Measurements from ENCODE around the gene QRFP.

Gene QRFP

DNA sequence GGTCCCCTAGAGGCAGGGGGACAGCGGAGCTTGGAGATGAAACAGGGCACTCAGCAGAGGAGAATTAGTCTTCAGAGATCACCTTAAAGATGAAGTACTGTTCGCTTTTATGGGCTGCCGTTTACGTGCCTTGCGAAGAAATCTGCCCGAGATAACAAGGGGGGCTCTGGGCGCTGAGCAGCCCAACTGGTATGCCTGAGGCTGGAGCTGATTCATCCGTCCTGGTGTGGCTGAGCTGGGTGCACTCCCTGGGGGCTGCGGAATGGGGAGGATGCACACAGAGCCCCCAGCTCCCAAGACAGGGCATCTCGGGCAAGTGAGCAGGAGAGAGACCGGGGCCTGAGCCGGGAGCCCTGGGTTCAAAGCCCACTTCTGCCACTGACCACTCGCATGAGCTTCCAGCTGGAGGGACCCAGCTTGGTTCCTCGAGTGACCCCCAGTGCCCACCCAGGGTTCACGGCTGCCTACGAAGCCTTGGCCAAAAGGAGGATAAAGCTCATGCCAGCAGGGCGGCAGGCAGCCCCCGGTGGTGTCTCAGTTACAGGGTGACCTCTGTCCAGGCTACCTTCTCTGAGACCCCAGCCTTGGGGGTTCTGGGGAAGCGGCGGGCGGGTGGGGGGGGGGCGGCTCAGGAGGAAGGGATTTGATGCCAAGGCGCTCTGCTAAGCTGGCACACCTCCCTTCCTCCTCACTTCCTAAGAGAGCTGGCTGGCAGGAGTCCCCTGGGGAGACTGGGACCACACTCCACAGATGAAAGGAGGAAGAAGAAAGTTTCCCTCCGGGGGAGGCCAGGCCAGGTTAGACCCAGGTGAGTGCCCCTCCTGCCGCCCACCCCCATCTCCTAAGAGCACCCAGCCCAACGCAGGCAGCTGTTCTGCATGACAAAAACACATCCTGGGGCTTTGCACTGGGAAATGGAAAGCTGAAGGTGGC lies 36.8 kb upstream of the QRFP start:
- no peak for DNase-seq

DNA sequence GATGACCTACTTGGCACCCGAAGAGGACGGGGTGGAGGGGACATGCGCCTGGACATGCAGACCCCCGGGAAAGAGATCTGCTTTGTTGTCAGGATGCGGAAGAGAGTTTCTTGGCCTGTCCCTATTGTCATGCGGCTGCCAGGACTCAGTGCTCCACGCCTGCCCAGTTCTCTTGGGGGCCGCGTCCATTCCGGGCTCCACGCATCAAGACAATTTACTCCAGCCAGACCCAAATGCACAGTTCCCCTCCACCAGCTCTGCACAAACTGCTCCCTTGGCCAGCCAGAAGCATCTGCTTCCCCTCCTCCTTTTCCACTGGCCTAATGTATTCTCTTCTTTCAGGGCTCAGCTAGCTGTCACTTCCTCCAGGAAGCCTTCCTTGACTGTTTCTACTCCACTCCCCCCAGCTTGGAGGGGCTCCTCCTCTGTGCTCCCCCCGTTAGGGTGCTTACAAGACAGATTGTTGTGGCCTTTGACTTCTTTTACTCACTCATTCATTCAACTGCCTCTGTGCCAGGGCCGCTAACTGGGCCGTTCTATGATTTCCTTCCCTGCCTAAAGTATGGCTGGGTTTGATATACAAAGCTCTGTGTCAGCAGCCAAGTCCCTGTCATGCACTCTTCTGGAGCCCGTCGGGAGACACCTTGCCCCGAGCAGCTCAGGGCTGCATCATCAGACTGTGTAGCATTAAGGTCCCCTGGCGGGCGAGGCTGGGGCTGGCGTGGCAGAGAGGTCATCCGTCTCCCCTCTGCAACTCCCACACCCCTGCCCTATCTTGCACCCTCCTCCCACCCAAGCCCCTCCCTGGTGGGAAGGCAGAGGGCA lies 35.9 kb upstream of the QRFP start:
- no peak for DNase-seq

DNA sequence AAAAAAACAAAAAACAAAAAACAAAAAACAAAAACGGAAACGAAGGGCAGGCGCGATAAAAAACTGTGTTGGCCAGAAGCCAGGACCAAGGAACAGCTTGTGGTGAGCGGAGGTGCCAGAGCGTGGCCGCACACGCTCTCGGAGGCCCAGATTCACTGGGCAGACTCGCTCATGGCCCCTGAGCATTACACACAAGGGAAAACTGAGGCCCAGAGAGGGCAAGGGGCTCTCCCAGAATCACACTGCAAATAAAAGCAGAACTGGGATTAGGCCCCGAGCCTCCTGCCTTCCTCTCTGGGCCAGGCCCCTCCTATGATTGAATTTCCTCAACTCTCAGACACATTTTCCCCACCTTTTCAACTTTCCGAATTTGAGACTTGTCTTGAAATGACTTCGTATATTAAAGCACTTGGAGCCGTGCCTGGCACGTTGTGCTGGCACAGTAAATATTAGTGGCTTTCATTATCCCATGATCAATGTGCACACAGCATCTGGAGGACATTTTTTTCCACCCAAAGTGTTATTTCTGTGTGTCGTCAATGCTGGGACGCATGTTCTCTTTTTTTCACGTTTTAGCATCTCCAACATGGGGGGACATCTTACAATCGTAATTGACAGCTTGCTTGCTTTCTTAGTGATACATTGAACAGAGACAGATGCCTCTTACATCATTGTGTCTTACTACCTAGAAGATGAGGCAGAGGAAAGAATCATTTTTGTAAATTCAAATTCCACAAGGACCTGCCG lies 35.1 kb upstream of the QRFP start:
- no peak for DNase-seq

DNA sequence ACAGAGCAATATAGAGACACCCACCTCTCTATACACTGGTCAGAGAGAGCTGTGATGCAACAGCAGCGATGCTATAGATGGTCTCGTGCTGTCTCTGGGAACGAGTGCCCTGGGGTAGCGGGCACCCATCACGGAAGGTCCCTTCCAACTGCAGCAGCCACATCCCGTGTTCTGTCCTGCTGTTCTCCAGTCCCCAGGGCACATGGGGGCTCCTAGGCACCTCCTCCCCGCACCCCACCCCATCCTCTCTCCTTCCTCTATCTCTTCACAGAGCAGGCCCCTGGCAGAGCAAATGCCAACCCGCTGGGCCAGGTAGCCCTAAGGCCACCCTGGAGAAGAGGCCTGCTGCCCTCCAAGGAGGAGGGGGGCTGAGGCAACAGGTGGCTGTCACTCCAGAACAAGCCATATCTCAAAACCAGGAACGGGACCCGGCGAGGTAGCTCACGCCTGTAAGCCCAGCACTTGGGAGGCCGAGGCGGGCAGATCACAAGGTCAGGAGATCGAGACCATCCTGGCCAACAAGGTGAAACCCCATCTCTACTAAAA lies 34.3 kb upstream of the QRFP start:
- DNase-seq: no peak

DNA sequence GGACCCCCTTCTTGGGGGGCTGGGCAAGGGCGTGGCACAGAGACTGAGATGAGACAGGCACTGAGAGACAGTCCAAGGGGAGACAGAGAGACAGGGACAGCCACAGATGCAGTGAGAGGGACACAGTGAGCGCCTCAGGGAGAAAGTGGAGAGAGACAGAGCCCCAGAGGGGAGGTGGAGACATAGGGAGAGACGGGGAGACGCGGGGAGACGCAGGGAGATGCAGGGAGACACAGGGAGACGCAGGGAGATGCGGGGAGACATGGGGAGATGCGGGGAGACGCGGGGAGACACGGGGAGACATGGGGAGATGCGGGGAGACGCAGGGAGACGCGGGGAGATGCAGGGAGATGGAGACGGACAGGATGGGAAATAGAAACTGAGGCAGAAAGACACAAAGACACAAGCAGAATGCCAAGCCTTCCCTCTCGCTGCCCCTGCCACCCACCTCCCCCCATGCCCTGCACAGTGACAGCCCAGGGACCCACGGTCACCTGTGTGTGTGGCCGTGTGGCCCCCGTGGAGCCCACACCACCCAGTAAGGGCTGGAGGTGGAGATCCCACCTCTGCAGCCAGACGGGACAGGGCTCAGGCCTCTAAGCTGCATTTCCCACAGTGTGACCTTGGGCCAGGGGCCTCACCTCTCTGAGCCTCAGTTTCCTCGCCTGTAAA lies 33.7 kb upstream of the QRFP start:
- no peak for DNase-seq

DNA sequence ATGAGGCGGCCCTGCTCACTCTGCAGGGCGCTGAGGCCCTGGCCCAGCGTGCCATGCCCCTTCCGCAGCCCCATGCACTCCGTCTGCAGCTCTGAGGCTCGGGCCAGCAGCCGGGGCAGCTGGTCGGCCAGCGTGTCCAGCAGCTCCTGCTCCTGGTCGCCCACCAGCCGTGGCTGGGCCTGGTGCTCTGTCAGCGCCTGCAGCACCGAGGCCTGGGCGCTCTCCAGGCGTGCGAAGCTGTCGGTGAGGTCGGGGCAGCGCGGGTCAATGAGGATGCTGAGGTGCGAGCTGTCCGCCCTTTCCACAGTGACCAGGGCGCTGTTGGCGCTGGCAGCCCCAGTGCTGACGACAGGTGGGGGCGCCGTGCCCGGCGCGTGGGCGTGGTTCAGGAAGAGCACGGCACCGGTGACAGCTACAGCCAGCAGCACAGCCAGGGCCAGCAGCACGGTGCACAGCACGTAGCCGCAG lies 33.0 kb upstream of the QRFP start:
- no peak for DNase-seq

DNA sequence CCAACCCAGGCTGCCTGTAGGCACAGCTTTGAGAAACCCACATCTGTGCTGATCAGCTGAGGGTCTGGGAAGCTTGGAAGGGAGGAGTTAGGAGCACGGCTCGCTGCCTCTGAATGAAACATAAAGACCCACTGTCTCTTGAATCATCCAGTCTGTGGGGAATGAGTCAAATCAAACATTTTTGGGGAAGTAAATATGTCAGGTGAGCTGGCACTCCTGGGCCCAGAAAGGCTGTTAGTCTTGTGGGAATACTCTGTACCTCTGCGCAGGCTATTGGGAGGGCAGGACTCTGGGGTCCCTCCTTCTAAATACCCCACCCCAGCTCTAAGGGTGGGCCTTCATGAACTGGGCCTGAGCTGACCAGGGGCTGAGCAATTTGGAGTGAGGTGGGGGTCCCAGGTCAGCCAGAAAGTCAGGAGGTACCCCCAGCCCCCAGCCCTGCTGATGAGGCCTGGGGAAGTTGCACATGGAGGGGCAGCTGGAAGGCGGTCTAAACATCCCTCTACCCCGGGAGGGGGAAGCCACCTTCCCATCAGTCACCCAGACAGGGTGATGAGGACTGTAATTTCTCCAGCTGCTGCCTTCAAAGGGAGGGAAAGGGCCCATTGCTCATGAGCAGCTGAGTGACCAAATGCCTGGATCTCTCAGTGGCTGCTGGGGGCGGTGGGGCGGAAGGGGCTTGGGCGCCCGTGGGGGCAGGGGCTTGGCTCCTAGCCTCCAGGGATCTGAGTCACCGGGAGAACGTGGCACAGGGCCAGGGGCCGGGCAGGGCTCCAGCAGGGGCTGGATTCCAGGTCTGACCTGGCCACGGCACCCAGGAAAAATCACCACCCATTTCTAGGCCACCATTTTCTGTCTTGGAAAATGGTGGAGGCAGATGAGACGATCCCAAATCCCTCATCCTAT lies 31.6 kb upstream of the QRFP start:
- no peak for DNase-seq

DNA sequence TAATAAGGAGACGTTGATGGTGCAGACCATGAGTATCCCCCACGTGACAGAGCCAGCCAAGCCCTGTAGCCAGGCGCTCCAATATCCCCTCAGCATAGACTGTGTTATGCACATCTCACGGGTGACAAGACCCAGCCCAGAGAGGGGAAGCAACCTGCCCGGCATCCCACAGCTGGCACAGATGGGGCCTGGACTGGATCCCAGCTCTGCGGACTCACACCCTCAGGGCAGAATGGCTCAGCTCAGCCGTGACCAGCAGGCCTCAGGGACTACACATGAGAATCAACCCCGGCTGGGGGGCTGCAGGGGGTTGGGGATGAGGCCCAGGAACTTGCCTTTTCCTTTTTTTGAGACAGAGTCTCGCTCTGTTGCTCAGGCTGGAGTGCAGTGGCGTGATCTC lies 30.7 kb upstream of the QRFP start:
- DNase-seq: no peak

DNA sequence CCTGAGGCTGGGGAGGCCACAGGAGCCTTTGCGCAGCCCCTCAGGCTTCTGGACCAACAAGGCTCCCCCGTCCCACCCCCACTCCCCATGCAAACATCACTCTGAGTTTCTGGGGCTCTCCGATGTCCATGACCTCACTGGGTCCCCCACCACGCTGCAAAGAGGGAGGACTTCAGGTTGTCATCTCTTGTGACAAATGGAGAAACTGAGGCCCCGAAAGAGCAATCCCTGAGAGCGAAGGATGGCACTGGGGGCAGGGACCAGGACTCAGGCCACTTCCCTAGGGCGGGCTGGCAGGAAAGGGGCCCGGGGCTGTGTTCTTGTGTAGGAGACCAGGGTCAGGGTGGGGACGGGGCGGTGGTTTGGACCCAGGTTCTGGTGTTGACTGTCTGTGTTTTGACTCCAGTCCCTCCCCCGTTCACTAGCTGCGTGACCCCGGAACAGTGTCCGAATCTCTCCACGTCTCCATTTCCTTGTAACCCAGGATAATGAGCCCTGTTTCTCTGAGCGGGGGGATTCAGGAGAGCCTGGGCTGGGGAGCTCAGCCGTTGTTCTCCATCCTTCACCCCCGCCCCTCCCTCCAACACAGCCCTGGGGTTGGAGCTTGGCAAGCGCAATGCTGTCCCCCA lies 28.6 kb upstream of the QRFP start:
- DNase-seq: no peak

DNA sequence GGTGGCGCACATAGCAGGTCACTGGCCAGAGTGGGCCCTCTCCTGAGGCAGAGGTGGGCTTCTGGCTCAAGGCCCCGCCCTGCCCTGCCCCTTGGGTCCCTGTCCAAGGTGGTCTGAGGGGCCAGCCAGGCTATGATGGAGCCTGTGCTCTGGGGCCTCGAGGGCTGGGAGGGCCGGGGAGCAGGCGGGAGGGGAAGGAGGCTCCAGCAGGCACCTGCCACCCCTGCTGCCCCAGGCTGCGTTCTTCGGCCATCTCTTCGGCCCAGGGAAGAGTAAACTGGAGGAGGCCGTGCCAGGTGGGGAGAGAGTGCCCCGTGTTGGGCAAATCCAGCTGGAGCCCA lies 27.8 kb upstream of the QRFP start:
- DNase-seq: no peak

DNA sequence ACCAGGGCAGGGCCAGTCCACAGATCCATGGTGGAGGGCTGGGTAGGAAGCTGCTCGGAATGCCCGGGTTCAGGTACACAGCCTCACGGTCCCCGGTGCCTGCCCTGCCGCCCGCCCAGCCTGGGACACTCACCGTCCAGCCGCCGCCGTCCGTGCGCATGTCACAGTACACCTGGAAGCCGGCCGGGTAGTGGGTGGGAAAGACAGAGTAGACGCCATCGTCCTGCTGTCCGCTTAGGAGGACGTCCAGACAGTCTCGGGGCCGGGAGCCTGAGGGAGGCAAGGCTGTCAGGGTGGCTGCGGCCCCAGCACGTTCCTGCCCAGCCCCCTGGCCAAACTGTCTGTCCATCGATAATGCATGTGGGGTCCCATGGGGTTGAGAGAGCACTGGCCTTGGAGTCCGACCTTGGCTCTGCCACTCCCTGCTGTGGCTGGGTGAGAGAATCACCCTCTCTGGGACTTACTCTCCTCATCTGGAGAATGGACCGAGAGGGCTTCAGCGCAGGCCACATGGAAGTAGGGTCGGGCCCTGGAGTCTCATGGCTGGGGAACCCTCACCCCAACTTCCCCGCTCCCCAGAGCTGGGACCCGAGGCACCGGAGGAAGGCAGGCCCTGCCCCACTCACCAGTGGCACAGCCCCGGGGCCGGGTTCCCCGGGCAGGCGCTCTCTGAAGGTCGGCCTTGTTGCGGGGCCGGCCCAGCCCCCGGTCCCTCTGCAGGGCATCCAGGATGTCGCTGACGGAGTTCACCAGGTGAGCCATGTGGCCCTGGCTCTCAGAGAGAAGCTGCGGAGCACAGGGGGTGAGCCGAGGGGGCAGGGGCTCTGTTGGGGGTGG lies 27.2 kb upstream of the QRFP start:
- no peak for DNase-seq

DNA sequence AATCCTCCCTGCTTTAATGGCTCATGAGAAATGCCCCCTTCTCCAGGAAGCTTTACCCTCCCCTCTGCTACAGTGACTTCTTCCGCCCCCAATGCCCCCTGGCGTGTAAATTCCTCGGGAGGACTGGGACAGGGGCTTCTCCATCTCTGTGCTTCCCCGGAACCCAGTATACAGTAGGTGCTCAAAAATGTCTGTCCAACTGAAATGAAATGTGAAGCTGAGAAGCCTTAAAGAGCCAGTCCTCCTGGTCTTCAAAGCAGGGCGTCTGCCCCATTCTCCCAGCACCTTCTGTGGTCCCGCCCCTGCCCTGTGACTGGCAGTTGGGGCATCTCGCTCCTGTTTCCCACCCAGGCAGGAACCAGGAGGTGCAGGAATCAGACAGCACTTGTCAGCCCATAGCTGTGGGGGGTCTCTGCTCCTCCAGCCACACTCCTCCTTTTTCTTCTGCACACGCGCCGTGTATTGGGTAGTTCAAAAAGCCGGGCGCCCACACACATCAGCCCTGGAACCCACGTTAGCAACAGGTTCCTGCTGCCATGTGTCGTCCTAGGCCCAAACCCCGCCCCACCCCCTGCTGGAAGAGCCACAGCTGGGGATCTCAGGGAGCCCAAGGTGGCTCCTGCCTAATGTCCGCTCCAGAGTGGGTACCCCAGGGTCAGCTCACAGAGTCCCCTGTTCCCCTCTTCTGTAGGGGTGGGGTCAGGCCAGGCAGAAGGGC lies 26.4 kb upstream of the QRFP start:
- DNase-seq: no peak

DNA sequence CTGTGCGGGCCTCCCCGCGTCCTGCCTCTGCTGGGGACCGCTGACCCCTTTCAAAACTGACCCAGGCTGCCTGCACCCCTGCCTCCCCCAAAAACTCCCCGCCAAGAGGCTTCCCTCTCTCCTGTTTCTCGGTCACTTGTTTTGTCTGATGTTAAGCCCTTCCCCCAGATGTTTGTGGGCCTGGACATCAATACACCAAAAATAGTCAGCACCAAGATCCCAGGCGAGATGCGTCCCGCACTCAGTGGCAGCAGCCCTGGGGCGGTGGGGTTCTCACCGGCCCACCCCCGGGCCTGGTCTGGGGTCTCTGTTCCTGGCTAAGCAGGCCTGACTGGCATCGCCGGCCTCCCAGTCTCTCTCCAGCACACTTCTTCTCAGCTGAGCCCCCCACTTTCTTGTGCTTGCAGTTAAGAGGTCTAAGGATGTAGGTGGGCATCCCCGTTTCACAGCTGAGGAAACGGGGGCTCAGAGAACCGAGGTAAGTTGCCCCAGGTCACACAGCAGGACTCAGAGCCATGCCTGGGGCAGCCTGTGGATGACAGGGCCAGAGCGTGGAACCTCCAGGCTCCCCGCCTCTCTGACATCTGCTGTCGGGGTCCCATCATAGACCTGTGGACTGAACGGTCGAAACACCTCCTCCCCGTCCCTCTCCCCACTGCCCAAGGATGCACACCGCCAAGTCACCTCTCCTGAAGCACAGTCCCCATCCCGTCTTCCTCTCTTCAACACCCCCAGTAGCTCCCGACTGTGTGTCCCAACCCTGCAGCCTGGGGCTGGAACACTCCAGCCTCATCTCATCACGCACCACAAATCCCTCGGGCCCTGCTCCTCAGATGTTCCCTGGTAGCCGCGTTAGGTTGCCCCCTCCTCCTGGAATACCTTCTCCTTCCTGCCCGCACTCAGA lies 25.6 kb upstream of the QRFP start:
- DNase-seq: no peak

DNA sequence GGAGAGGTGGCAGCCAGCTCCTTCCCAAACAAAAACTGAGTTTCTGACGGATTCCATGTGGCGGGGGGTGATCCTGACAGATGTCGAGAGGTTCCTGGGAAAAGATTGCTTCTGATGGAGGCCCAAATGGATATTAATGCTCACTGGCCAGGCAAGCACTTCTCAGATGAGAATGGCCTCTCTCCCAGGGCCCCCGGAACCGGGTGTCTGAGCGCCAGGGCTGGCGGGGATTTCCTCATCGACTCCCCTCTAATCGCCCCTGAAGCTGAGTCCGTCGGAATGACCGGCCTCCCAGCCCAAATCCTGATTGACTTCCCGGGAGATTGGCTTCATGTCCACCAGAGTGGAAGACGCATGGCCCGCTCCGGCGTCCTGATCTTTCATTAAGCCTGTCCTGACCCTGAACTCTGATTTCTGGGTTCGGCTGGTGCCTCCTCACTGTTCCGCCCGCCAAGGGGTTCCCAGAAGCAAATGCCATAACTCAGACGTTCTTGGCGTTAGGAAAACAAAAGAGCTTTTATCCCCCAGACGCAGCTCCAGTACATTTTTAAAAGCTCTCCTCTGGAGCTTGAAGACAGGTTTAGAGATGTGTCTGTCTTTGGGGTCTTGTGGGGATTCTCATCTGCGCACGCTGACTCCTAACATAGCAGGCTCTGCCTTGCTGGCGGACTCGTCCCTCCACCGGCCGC lies 24.8 kb upstream of the QRFP start:
- no peak for DNase-seq

DNA sequence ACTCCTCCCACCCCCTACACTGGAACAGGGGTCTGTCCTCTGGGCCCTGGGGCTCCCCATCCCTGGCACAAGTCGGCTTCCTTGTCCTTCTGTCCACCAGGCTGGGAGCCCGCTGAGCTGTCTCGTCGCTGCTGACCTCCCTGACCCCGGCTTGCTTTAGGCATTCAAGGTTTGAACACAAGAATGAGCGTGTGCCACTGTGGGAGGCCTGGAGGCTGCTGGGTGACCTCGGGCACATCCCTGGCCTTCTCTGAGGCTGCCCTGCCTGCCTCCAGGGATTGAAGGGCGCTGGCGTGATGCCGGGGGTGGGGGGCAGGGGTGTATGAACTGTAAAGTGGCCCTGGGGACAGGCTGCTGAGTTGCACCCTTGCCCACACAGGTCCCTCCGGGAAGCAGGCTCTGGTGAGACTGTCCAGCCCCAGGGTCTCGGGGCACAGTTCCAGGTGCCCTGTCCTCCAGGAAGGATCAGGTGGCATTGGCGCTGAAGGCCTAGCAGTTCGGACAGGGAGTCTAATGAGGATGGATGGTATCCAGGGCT lies 24.2 kb upstream of the QRFP start:
- DNase-seq: no peak

DNA sequence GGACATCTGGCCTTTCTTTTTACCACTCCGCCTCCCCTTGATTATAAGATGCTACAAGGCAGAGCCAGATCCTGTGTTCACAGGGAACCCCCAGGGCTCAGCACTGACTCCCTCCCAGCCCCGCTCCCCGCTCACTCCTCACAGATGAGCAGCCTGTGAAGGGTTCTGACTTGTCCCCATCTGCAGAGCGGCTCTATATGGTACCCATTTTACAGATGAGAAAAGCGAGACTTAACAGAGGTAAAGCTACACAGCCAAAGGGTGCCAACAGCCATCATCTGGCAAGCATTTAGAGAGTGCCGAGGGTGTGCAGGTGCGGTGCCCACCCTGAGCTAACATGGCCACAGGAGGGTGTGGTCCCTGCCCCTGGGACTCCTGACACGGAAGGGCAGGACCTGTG lies 23.6 kb upstream of the QRFP start:
- DNase-seq: no peak

DNA sequence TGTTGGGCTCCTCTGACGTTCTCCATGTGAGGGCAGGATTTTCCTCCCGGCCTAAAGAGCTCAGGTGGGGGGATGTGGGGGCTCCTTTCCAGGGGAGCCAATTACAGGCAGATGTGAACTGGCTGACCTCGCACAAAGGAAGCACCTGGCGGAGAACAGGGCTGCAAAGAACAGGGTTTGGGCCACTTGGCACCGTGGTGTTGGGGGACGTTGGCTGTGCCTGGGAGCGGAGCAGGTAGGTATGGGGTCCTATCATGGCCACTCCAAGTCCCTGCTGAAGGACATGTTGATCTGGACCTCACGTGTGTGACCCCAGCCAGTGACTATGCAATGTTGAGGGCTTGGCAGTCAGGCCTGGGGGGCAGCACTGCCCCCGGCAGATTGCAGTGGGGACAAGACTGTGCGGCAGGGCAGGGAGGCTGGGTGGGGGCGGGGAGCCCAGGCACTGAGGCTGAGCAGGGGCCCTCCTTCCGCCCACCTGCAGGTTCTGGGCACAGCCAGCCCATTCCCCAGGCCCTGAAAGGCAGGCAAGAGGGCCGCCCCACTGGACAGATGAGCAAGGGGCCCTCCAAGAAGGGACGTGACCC lies 23.0 kb upstream of the QRFP start:
- no peak for DNase-seq
